HCT116 (cell line): Measurements from ENCODE around the gene SLC34A1. TPM values are rescaled to one million over a fixed set of nuclear protein-coding genes. Genes with fewer than 3 reads are reported as not detected.

Source experiments
- ATAC-seq: fragments of 200-7000 bp; cut with Tn5 transposase; 2 replicates; pipeline ENCODE4 v1.9.1; 2020; ENCODE audit warnings: mild to moderate bottlenecking, moderate library complexity
- BruUV-seq: library from RNA; stranded (reverse); fragments of 400-500 nt; replicated peaks from 2 replicates; lab custom pipeline; 2021; lab: Mats Ljungman, UMichigan
- CTCF ChIA-PET: fragments of 300-600 bp; sonication (Branson Sonifier 250); formaldehyde crosslinking; loops from one replicate; lab custom pipeline; 2021; ENCODE audit warnings: antibody characterized with exemption; lab: Charles Lee
- POLR2A ChIA-PET: fragments of 300-600, 350-600 bp; sonication (Branson Sonifier 250); formaldehyde crosslinking; loops from one replicate; lab custom pipeline; 2021; ENCODE audit warnings: antibody characterized with exemption; lab: Charles Lee
- RAD21 ChIA-PET, 2 experiments: fragments of 300-600 bp; sonication (Branson Sonifier 250); formaldehyde crosslinking; loops; one replicate each; lab custom pipeline; 2023; ENCODE audit warnings: low total read pairs in 2 of 2; ENCODE audit not compliant: uncharacterized antibody in 2 of 2, unreplicated experiment in 2 of 2, low non-redundant PET in 1 of 2; lab: Charles Lee
- DNase-seq: peaks from one replicate; pipeline ENCODE4 v3.0.0-alpha.2; 2010; ENCODE audit warnings: low read depth, low spot score
- H2AFZ ChIP-seq: fragments of 200-600 bp; shearing (Covaris generic), sonication (generic); 2 replicates; pipeline ENCODE4 v1.6.1; 2017; ENCODE audit warnings: low read depth, mixed run types, mixed read lengths, antibody characterized with exemption, low read length; ENCODE audit not compliant: poor library complexity, severe bottlenecking
- H3K27ac ChIP-seq: 2 replicates; pipeline ENCODE4 v1.5.1; 2012; ENCODE audit warnings: low read depth, low read length
- H3K27me3 ChIP-seq: fragments of 200-600 bp; sonication (generic); 2 replicates; pipeline ENCODE4 v1.6.1; 2016; ENCODE audit warnings: mixed run types, low read length, mixed read lengths; ENCODE audit not compliant: insufficient read depth
- H3K36me3 ChIP-seq, 2 experiments: fragments of 200-500 bp in 1 of 2; fragments of 200-600 bp in 1 of 2; sonication (Bioruptor generic) in 1 of 2; sonication (generic) in 1 of 2; 2 replicates each; pipeline versions ENCODE4 v1.5.1 to v1.6.1; 2014 to 2016; ENCODE audit warnings: low read length in 2 of 2, inconsistent platforms in 1 of 2, mixed read lengths in 1 of 2, mixed run types in 1 of 2; ENCODE audit not compliant: insufficient read depth in 2 of 2, control insufficient read depth in 1 of 2
- H3K4me1 ChIP-seq, 2 experiments: fragments of 200-600 bp in 1 of 2; sonication (generic) in 1 of 2; 2 replicates each; pipeline versions ENCODE4 v1.5.1 to v1.6.1; 2012 to 2017; ENCODE audit warnings: low read length in 2 of 2, inconsistent platforms in 1 of 2, mild to moderate bottlenecking in 1 of 2, mixed read lengths in 1 of 2, mixed run types in 1 of 2, moderate library complexity in 1 of 2; ENCODE audit not compliant: insufficient read depth in 2 of 2, control insufficient read depth in 1 of 2
- H3K4me2 ChIP-seq: fragments of 200-600 bp; sonication (generic); 2 replicates; pipeline ENCODE4 v1.6.1; 2017; ENCODE audit warnings: mixed run types, low read length, mixed read lengths
- H3K4me3 ChIP-seq, 2 experiments: fragments of 200-600 bp in 1 of 2; sonication (generic) in 1 of 2; replicated peaks in 1 of 2; 2 replicates each; pipeline ENCODE4 v1.5.1; 2011 to 2016; ENCODE audit warnings: low read length in 2 of 2, control low read depth in 1 of 2, low read depth in 1 of 2, mild to moderate bottlenecking in 1 of 2, mixed read lengths in 1 of 2, mixed run types in 1 of 2
- H3K79me2 ChIP-seq: fragments of 200-600 bp; sonication (generic); 2 replicates; pipeline ENCODE4 v1.6.1; 2017; ENCODE audit warnings: mild to moderate bottlenecking, mixed run types, low read length, moderate library complexity, mixed read lengths; ENCODE audit not compliant: insufficient read depth
- H3K9ac ChIP-seq: fragments of 200-600 bp; sonication (generic); 2 replicates; pipeline ENCODE4 v1.6.1; 2016; ENCODE audit warnings: low read length, mixed read lengths
- H3K9me2 ChIP-seq: fragments of 200-600 bp; sonication (generic), shearing (Covaris generic); 2 replicates; pipeline ENCODE4 v1.6.1; 2017; ENCODE audit warnings: mixed run types, mild to moderate bottlenecking, moderate library complexity; ENCODE audit not compliant: insufficient read depth
- H3K9me3 ChIP-seq, 2 experiments: fragments of 200-500 bp in 1 of 2; fragments of 200-600 bp in 1 of 2; sonication (Bioruptor generic) in 1 of 2; sonication (generic) in 1 of 2; 2 replicates each; pipeline ENCODE4 v1.6.1; 2014 to 2017; ENCODE audit warnings: low read length in 2 of 2, mixed read lengths in 2 of 2, inconsistent platforms in 1 of 2, low read depth in 1 of 2, mild to moderate bottlenecking in 1 of 2, mixed run types in 1 of 2, moderate library complexity in 1 of 2; ENCODE audit not compliant: control insufficient read depth in 1 of 2, insufficient read depth in 1 of 2
- H4K20me1 ChIP-seq: fragments of 200-600 bp; sonication (generic), shearing (Covaris generic); 2 replicates; pipeline ENCODE4 v1.6.1; 2017; ENCODE audit warnings: mixed run types, mild to moderate bottlenecking, moderate library complexity; ENCODE audit not compliant: insufficient read depth
- ATF3 ChIP-seq: IDR thresholded peaks from 2 replicates; pipeline ENCODE4 v1.6.1; 2012
- CBX3 ChIP-seq: IDR thresholded peaks from 2 replicates; pipeline ENCODE4 v1.6.1; 2012; ENCODE audit warnings: low read depth
- CTCF ChIP-seq, 3 experiments: fragments of 200-600 bp in 1 of 3; sonication (generic) in 1 of 3; IDR thresholded peaks in 2 of 3; conservative IDR thresholded peaks in 1 of 3; 2 replicates each; pipeline ENCODE4 v1.5.1; 2012 to 2017; ENCODE audit warnings: low read depth in 2 of 3, low read length in 2 of 3, antibody characterized with exemption in 1 of 3, borderline replicate concordance in 1 of 3, control low read depth in 1 of 3, mild to moderate bottlenecking in 1 of 3, mixed read lengths in 1 of 3, mixed run types in 1 of 3, moderate library complexity in 1 of 3; ENCODE audit not compliant: insufficient read depth in 1 of 3
- EZH2 ChIP-seq: fragments of 200-600 bp; sonication (generic); IDR thresholded peaks from 2 replicates; pipeline ENCODE4 v1.6.1; 2017; ENCODE audit warnings: antibody characterized with exemption, mixed run types
- FOSL1 ChIP-seq: IDR thresholded peaks from 2 replicates; pipeline ENCODE4 v1.6.1; 2012; ENCODE audit warnings: low read depth
- MAX ChIP-seq: IDR thresholded peaks from 2 replicates; pipeline ENCODE4 v1.6.1; 2012
- POLR2AphosphoS5 ChIP-seq: IDR thresholded peaks from 2 replicates; pipeline ENCODE4 v1.6.1; 2011; ENCODE audit warnings: mild to moderate bottlenecking, low read depth, low read length, moderate library complexity
- SRF ChIP-seq: IDR thresholded peaks from 2 replicates; pipeline ENCODE4 v1.6.1; 2012; ENCODE audit warnings: low read depth
- TCF7L2 ChIP-seq: IDR thresholded peaks from 2 replicates; pipeline ENCODE4 v1.7.0; 2011; ENCODE audit warnings: borderline replicate concordance, inconsistent platforms; ENCODE audit not compliant: insufficient read depth, insufficient read length; ENCODE audit errors: extremely low read depth
- ZBTB33 ChIP-seq: IDR thresholded peaks from 2 replicates; pipeline ENCODE4 v1.6.1; 2011; ENCODE audit warnings: mild to moderate bottlenecking, low read length, moderate library complexity; ENCODE audit not compliant: insufficient replicate concordance; ENCODE audit errors: extremely low read depth
- ZFX ChIP-seq: fragments of 450-650 bp; IDR thresholded peaks from 2 replicates; pipeline ENCODE4 v1.6.1; 2017
- intact Hi-C: fragments of 100-400 bp; cut with micrococcal nuclease; formaldehyde crosslinking; loops from 2 replicates; pipeline ENCODE4 v1.10.0; 2022
- total RNA-seq: library from RNA; stranded (reverse); gene quantifications from one replicate; pipeline ENCODE4 v1.2.1, GENCODE V29; 2021; ENCODE audit not compliant: unreplicated experiment
- TF ChIP-seq, protein P1 (sequence below): IDR thresholded peaks from 2 replicates; pipeline ENCODE4 v1.6.1; 2012; ENCODE audit warnings: low read depth

Gene SLC34A1
- total RNA-seq, 1 experiment from 2014 or later: not detected

DNA sequence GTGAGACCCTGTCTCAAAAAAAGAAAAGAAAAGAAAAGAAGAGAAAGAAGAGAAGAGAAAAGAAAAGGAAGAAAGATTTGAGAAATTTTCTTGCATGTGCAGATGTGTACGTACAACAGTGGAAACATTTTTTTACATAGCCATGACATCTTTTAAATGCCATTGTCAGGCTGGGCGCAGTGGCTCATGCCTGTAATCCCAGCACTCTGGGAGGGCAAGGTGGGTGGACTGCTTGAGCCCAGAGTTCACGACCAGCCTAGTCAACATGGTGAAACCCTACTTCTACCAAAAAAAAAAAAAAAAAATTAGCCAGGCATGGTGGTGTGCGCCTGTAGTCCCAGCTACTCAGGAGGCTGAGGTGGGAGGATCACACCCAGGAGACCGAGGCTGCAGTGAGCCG is 39.3 kb upstream of the SLC34A1 start:
- Histone ChIP-seq H4K20me1 (peaks cover 3% of the 10 kb centered on the region; the same call in 1 of the 2 replicates), H3K9ac (no peak overlapping the region), H3K27me3 (no peaks in the 10 kb centered on the region), H3K79me2 (peaks cover 86% of the 10 kb centered on the region), H3K9me2 (no peaks in the 10 kb centered on the region), H2AFZ (no peak overlapping the region), H3K27ac (no peak overlapping the region), H3K36me3 (peaks cover 9 to 13% of the 10 kb centered on the region in 2 experiments; a peak in 3 of 4 replicates), H3K4me1 (peaks cover under 1 to 3% of the 10 kb centered on the region in 2 experiments; a peak in 2 of 4 replicates), H3K9me3 (no peaks in the 10 kb centered on the region), H3K4me3 (no peak overlapping the region), H3K4me2 (no peak overlapping the region)
- no peak for TF ChIP-seq SRF
- no peak for TF ChIP-seq EZH2
- TF ChIP-seq MAX: no peak
- no peak for TF ChIP-seq ATF3
- TF ChIP-seq, protein P1, sequence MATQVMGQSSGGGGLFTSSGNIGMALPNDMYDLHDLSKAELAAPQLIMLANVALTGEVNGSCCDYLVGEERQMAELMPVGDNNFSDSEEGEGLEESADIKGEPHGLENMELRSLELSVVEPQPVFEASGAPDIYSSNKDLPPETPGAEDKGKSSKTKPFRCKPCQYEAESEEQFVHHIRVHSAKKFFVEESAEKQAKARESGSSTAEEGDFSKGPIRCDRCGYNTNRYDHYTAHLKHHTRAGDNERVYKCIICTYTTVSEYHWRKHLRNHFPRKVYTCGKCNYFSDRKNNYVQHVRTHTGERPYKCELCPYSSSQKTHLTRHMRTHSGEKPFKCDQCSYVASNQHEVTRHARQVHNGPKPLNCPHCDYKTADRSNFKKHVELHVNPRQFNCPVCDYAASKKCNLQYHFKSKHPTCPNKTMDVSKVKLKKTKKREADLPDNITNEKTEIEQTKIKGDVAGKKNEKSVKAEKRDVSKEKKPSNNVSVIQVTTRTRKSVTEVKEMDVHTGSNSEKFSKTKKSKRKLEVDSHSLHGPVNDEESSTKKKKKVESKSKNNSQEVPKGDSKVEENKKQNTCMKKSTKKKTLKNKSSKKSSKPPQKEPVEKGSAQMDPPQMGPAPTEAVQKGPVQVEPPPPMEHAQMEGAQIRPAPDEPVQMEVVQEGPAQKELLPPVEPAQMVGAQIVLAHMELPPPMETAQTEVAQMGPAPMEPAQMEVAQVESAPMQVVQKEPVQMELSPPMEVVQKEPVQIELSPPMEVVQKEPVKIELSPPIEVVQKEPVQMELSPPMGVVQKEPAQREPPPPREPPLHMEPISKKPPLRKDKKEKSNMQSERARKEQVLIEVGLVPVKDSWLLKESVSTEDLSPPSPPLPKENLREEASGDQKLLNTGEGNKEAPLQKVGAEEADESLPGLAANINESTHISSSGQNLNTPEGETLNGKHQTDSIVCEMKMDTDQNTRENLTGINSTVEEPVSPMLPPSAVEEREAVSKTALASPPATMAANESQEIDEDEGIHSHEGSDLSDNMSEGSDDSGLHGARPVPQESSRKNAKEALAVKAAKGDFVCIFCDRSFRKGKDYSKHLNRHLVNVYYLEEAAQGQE: no peak
- TF ChIP-seq FOSL1: no peak
- TF ChIP-seq CTCF (IDR thresholded peaks at IDR 0.05 in 2 of 3, conservative IDR thresholded peaks at IDR 0.05 in 1 of 3; ENCODE audit: borderline replicate concordance in 1 of 3, insufficient read depth in 1 of 3, low read depth in 2 of 3, low read length in 2 of 3): no peak
- TF ChIP-seq ZBTB33: no peak
- no peak for TF ChIP-seq CBX3
- no peak for TF ChIP-seq POLR2AphosphoS5
- no peak for TF ChIP-seq ZFX
- no peak for TF ChIP-seq TCF7L2
- RAD21 ChIA-PET: no interaction called here
- DNase-seq (no peak), ATAC-seq (no peak)
- no TSS peak for BruUV-seq
- intact Hi-C loops: no loop called here
- CTCF ChIA-PET: no interaction called here
- POLR2A ChIA-PET: interaction anchor here (1.6 kb wide), 1 partner anchor 18 kb away, joined by 3 read pairs; no protein-coding TSS in a partner anchor
